ENCODE results near the gene CCDC134.

DNA sequence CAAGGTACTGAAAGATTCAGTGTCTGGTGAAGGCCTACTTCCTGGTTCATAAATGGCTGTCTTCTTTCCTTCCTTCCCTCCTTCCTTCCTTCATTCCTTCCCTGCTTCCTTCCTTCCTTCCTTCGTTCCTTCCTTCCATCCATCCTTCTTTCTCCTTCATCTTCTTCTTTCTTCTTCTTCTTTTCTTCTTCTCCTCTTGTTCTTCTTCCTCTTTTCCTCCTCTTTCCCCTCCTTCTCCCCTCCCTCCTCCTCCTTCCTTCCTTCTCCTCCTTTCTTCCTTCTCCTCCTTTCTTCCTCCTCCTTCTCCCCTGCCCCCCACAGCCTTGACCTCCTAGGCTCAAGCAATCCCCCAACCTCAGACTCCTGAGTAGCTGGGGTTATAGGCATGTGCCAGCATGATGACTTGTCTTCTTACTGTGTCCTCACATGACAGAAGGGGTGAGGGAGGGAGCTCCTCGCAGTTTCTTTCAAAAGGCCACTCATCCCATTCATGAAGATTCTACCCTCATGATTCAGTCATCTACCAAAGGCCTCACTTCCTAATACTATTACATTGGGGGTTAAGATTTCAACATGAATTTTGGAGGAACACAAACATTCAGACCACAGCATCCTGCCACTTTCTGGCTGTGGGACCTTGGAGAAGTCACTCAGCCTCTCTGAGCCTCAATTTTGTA, 22.6 kb upstream of the CCDC134 start:
- TF ChIP-seq CTCF (IDR thresholded peaks at IDR 0.05; ENCODE audit: low read length) (no peak), EZH2 (IDR thresholded peaks at IDR 0.05; ENCODE audit: borderline replicate concordance, low read length) (no peak)
